Stimulated activated effector memory CD8-positive, alpha-beta T cell treated with anti-CD3 and anti-CD28 coated beads, Interleukin-12 subunit alpha, Interleukin-12 subunit beta, amount 100 ng/mL, for 72 hours (primary cell): ENCODE results near the gene TMPRSS13.
A peak's percentile ranks its signal among the peaks of the same experiment; 100 is the strongest.
"Not testable (repeated sequence)": the region's sequence is repeated elsewhere in the genome, so short reads cannot be mapped to it uniquely, and the experiment has no call there.

Experiments
- ATAC-seq: fragments of 150-1000 bp; cut with Tn5 transposase; 2 replicates; pipeline ENCODE4 v1.10.0; 2021
- DNase-seq, 2 donors: peaks; one replicate each; pipeline ENCODE4 v3.0.0; 2021 to 2022; ENCODE audit warnings: low spot score in 2 of 2
- H3K27ac Mint-ChIP-seq: one replicate; pipeline ENCODE4 v1.8.0; 2022; ENCODE audit warnings: mild to moderate bottlenecking, mixed read lengths
- H3K36me3 Mint-ChIP-seq: one replicate; pipeline ENCODE4 v1.8.0; 2022; ENCODE audit warnings: mild to moderate bottlenecking, mixed read lengths
- H3K4me1 Mint-ChIP-seq: one replicate; pipeline ENCODE4 v1.8.0; 2022; ENCODE audit warnings: mixed read lengths
- H3K4me3 Mint-ChIP-seq: one replicate; pipeline ENCODE4 v1.8.0; 2022; ENCODE audit warnings: mild to moderate bottlenecking, mixed read lengths
- H3K9me3 Mint-ChIP-seq: one replicate; pipeline ENCODE4 v1.8.0; 2022; ENCODE audit warnings: mixed read lengths

TMPRSS13 gene

DNA sequence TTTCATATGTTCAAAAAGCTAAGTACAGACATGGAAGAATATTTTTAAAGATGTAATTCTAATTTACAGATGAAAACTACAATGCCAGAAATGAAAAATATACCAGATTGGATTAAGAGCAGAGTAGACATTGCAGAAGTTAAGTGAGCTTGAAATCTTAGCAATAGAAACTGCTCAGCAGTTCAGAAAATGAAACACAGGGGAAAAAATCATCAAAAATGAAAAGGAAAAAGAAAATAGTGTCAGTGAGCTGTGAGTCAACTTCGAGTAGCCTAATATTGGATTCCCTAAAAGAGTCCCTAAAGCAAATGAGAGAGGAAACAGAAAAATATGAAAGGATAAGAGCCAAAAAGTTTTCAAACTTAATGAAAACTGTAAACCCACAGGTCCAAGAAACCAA lies 31.2 kb upstream of the TMPRSS13 start:
- no peak for ATAC-seq
- no peak for DNase-seq
- peaks cover 6% of the 10 kb centered on the region for H3K36me3 Mint-ChIP-seq
- H3K4me3 Mint-ChIP-seq, result peak overlapping the region; percentile 33
- H3K4me1 Mint-ChIP-seq, result peaks cover 37% of the 10 kb centered on the region
- H3K27ac Mint-ChIP-seq, result peak overlapping the region; percentile 81
- H3K9me3 Mint-ChIP-seq, result peaks cover 10% of the 10 kb centered on the region

DNA sequence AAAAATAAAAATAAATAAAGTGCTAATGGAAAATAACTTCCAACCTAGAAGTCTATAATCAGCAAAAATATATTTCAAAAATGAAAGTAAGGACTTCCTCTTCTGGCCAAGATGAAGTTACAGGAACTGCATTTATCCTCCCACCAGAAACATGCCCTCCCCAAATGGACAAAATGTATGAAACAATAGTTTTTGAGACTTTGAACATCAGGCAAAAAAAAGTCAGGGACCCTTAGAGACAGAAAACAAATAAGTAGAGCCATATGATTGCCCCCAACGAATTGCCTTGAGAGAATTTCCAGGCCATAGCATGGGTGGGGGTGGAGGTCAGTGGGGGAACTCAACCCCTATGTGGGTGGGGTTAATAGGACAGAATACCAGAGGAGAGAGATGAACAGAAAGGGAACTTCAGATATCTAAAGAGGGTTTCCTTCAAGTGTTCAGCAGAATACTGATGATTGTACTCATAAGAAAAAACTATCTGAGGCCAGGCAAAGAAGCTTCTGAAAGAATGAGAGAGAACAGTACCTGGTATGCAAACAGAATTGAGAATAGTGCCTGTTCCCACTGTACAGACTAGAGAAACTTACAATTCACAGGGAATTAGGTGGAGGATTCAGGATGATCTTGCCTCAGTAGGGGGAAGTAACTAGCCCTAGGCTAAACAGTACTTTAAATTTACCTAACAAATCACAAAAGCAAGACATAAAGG lies 30.4 kb upstream of the TMPRSS13 start:
- Mint-ChIP-seq H3K36me3 (peaks cover 6% of the 10 kb centered on the region), H3K4me3 (peak overlapping the region; percentile 33), H3K27ac (peak overlapping the region; percentile 81), H3K4me1 (peaks cover 37% of the 10 kb centered on the region), H3K9me3 (peaks cover 10% of the 10 kb centered on the region)
- DNase-seq, result peak in 1 of 2 donors; percentile 41
- ATAC-seq, result peak; percentile 47

DNA sequence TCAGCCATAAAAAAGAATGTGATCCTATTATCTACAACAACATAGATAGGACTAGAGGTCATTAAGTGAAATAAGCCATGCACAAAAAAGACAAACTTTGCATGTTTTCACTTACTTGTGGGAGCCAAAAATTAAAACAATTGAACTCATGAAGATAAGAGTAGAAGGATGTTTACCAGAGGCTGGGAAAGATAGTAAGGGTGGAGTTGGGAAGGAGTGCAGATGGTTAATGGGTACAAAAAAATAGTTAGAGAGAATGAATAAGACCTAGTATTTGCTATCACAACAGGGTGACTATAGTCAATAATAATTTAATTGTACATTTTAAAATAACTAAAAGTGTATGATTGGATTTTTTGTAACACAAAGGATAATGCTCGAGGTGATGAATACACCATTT lies 29.7 kb upstream of the TMPRSS13 start:
- ATAC-seq (no peak), DNase-seq (no peak)
- peaks cover 37% of the 10 kb centered on the region for H3K4me1 Mint-ChIP-seq
- H3K9me3 Mint-ChIP-seq, result peaks cover 10% of the 10 kb centered on the region
- peaks cover 6% of the 10 kb centered on the region for H3K36me3 Mint-ChIP-seq
- no peak overlapping the region for H3K27ac Mint-ChIP-seq
- H3K4me3 Mint-ChIP-seq, result peak overlapping the region; percentile 33

DNA sequence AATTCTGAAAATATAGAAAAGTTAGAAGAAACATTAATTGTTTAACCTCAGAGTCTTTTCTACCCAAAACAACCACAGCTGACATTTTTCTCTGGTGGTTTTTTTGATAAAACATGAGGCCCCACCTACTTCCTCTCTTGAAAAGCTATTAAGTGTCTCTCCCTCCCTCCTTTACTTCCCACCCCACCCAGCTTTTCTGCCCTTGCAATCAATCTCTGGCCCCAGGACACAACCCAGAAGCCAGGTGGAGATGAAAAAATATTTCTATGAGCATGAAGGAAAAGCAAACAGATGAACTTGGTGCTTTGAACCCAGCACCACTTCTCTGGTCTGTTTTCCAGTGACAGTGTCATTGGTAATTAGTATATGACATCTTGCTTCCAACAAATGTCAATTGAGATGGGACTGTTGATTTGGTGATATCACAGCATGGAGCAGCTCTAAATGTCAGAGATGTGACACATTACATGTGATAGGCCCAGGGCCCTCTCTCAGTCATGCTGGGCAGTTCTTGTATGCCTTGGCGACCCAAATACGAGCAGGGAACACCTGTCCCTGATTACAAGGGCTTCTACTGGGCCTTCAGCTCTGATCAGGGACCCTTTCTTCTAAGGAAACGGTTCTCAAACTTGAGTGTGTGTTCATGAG lies 23.9 kb upstream of the TMPRSS13 start:
- peak overlapping the region; percentile 43 for H3K27ac Mint-ChIP-seq
- H3K4me1 Mint-ChIP-seq, result peaks cover 59% of the 10 kb centered on the region
- peak; percentile 29 for ATAC-seq
- H3K9me3 Mint-ChIP-seq, result peaks cover 4% of the 10 kb centered on the region
- peaks cover 5% of the 10 kb centered on the region for H3K36me3 Mint-ChIP-seq
- peak in 1 of 2 donors; percentile 47 for DNase-seq
- peak overlapping the region; percentile 61 for H3K4me3 Mint-ChIP-seq

DNA sequence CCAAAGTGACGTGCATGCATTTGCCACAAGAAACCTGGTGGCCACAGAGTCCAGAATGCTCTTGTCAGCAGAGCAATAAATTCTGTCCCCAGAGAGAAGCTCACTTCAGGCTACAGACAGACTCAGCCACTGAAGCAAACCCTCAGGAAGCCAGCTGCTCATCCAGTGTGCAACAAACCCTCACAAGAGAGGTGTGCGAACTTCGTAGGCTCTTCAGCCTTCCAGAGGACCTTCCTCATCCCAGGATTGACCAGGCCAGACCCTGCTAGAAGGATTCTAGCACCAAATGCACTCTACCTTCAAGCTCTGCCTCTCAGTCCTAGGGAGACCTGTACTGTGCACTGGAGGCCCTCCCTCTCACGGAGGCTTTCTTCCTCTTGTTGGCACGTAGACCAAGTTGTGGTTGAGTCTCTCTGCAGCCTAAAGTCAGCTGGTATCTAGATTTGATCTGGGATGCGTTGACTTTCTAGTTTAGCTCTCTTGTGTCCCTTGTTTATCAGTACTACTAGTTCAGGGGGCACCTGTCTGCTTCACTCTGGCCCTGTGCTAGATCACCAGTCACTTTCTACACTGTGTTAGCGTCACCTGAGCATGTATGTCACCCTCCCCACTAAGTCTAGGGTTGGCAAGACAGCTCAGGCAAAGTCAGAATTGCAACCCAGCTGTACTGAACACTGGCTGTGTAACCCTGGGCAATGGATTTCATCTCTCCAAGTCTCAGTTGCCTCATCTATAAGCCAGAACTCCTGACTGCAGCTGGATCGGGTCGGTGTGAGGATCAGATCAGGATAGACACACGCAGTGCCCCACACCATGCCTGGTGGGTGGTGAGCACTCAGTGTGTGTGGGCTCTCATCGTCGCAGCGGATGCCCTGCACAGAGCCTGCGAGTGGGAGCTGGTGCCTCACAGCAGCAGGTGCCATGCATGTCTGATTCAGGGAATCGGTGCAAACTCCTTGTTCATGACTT lies 22.1 kb upstream of the TMPRSS13 start:
- DNase-seq, result peak in 1 of 2 donors; percentile 64
- H3K4me3 Mint-ChIP-seq, result peak overlapping the region; percentile 61
- H3K9me3 Mint-ChIP-seq, result no peaks in the 10 kb centered on the region
- ATAC-seq, result peak; percentile 84
- H3K36me3 Mint-ChIP-seq, result peaks cover 5% of the 10 kb centered on the region
- H3K27ac Mint-ChIP-seq, result peak overlapping the region; percentile 68
- H3K4me1 Mint-ChIP-seq, result peaks cover 72% of the 10 kb centered on the region

DNA sequence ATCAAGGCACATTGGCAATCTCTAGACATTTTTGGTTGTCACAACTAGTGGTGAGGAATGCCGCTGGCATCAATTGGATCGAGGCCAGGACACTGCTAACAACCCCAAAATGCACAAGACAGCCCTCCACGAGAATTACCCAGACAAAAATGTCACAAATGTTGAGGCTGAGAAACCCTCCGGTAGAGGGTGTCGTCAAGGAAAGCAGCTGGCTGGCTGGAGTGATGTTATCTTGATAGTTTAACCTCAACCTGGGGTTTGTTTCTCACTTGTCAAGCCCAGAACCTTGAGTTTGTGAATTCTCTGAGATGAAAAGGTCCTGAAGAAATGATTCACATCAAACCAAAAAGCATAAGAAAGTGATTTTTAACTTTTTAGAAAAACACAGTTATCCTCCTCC lies 21.1 kb upstream of the TMPRSS13 start:
- H3K4me3 Mint-ChIP-seq, result peak overlapping the region; percentile 61
- H3K36me3 Mint-ChIP-seq, result peaks cover 5% of the 10 kb centered on the region
- peak; percentile 65 for ATAC-seq
- H3K9me3 Mint-ChIP-seq, result no peaks in the 10 kb centered on the region
- peak overlapping the region; percentile 68 for H3K27ac Mint-ChIP-seq
- peak in 1 of 2 donors; percentile 66 for DNase-seq
- H3K4me1 Mint-ChIP-seq, result peaks cover 75% of the 10 kb centered on the region

DNA sequence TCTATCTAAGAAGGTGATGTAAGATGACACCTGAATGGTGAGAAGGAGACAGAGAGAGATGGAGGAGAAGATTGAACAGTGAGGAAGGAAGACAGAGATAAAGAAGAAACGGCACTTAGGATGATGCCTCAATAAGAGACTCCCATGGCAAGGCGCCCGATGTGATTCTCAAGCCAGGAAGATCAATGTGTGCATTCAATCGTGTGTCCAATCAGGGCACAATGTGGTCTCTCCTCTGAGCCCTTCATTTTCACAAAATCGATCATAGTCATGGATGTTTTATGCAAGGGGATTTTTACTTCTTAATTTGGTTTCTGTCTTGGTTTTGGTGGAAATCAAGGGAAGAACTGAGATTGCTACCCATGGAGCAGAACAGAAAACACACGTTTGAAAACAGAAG lies 19.9 kb upstream of the TMPRSS13 start:
- ATAC-seq (no peak), DNase-seq (peak in 1 of 2 donors; percentile 43)
- Mint-ChIP-seq H3K36me3 (peaks cover 5% of the 10 kb centered on the region), H3K4me1 (peaks cover 87% of the 10 kb centered on the region), H3K9me3 (no peaks in the 10 kb centered on the region), H3K27ac (no peak overlapping the region), H3K4me3 (peak overlapping the region; percentile 3)

DNA sequence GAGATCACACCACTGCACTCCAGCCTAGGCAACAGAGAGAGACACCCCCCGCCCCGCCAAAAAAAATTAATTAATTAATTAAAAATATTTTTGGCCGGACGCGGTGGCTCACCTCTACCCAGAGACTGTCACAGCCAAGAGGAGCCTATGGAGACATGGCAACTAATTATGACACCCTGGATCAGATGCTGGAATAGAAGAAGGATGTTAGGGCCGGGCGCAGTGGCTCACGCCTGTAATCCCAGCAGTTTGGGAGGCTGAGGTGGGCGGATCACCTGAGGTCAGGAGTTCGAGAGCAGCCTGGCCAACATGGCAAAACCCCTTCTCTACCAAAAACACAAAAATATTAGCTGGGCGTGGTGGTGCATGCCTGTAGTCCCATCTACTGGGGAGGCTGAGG lies 19.3 kb upstream of the TMPRSS13 start:
- not testable (repeated sequence) for H3K36me3 Mint-ChIP-seq, ATAC-seq, H3K9me3 Mint-ChIP-seq
- peak in 1 of 2 donors; percentile 34 for DNase-seq
- H3K4me3 Mint-ChIP-seq, result peak overlapping the region; percentile 3
- peak overlapping the region; percentile 26 for H3K27ac Mint-ChIP-seq
- H3K4me1 Mint-ChIP-seq, result peaks cover 86% of the 10 kb centered on the region

DNA sequence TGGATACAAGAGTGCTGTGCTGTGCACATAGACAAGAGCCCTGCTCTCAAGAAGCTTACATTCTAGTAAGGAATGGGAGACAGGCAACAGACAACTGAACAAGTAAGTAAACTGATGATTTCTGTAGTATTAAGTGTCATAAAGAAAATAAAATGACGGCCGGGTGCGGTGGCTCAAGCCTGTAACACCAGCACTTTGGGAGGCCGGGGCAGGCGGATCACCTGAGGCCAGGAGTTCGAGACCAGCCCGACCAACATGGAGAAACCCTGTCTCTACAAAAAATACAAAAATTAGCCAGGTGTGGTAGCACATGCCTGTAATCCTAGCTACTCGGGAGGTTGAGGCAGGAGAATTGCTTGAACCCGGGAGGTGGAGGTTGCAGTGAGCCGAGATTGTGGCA lies 18.5 kb upstream of the TMPRSS13 start:
- H3K36me3 Mint-ChIP-seq, H3K9me3 Mint-ChIP-seq, ATAC-seq, H3K4me3 Mint-ChIP-seq: not testable (repeated sequence)
- peaks cover 81% of the 10 kb centered on the region for H3K4me1 Mint-ChIP-seq
- H3K27ac Mint-ChIP-seq, result peak overlapping the region; percentile 26
- DNase-seq, result peak in 1 of 2 donors; percentile 33

DNA sequence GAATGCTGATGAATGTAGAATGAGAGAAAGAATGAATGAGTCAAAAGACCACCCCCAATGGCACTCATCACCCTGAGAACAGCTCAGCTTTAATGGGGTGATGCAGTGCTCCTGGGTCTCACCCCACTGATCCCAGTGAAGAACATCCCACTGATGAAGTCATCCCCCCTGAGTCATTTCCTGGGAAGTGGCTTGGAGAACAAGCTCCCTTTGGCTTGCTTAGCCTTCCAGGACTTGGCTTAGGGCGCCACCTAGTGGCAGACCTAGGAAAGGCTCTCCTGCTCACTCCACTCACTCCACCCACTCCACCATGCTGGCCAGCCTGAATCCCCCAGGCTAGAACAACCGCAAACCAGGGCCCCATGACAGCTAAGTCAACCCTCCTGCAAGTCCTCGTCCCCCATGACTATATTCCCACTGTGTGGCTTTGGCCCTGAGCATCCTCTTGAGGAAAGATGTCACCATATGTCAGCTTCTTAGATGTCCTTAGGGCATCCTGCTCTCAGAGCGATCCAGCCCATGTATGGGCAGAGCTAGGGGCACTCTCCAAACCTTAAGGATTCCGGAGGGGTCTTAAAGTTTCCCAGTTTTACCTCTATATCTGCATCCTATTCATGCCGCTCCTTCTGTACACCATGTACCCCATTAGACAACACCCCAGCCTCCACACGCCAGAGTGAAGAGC lies 17.8 kb upstream of the TMPRSS13 start:
- ATAC-seq (peak; percentile 65), DNase-seq (peak; percentile 90 to 92)
- Mint-ChIP-seq H3K4me3 (no peak overlapping the region), H3K9me3 (no peaks in the 10 kb centered on the region), H3K36me3 (peaks cover 4% of the 10 kb centered on the region), H3K4me1 (peaks cover 82% of the 10 kb centered on the region), H3K27ac (peak overlapping the region; percentile 71)

DNA sequence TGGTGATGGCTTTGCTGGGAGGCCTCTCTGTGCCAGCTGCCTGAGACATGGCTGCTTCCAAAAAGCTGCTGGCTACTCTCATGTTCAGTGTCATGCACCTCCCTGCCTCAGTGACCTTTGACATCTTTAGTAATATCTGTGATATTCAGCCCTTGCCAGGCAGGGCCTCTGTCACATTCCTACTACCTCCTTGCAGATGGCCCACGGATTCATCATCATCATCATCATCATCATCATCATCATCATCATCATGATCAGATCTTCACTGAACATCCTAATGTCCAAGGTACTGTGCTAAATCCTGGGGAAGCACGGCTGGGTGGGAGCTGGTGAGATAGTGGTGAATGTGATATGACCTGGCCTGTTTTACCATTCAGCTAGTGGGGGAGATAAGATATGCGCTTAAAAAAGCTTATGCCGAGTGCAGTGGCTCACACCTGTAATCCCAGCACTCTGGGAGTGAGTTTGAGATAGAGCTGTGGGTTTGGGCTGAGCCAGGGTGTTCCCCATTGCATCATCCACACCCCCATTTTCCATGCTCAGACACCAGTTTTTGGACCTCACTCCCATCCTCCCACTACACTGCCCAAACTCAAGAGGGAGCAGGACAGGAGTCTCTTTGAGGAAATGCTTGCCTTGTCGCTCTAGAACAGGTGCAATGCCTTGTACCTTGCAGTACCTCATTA lies 17.1 kb upstream of the TMPRSS13 start:
- DNase-seq, result peak in 1 of 2 donors; percentile 47
- Mint-ChIP-seq H3K4me1 (peaks cover 76% of the 10 kb centered on the region), H3K4me3 (no peak overlapping the region), H3K9me3 (no peaks in the 10 kb centered on the region), H3K27ac (peak overlapping the region; percentile 71), H3K36me3 (no peaks in the 10 kb centered on the region)
- no peak for ATAC-seq

DNA sequence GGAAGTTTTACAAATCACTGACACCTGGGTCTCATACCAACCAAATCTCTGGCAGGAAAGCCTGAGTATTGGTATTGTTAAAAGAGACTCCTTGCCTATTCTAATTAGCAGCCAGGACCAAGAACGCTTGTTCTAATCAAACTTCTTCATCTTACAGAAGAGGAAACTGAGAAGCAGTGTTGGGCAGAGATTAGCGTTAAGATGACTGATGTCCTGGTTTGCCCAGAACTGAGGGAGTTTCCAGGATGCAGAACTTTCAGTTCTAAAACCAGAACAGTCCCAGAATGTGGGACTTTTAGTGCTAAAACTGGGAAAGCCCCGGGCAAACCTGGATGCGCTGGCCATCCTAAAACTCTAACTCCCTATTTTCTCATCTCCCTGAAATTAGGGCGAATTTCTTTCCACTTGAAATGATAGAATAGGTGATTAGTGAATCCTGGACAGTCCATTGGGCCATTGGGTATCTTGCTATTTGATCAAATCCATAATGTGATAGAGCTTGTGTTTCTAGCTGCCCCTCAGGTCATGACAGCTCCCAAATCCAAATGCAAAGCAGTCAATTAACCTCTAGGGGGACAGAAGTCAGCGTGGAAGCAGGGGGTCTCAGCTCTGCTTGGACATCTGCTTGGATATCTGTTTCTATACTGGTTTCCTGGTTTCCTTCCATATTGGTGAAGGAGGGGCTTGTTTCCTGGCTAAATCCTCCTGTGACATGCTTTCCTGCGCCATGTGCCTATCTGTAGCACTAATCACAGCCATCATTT lies 16.0 kb upstream of the TMPRSS13 start:
- peak overlapping the region; percentile 64 for H3K27ac Mint-ChIP-seq
- H3K9me3 Mint-ChIP-seq, result no peaks in the 10 kb centered on the region
- no peaks in the 10 kb centered on the region for H3K36me3 Mint-ChIP-seq
- H3K4me1 Mint-ChIP-seq, result peaks cover 65% of the 10 kb centered on the region
- DNase-seq (peak in 1 of 2 donors; percentile 44), ATAC-seq (no peak)
- peak overlapping the region; percentile 1 for H3K4me3 Mint-ChIP-seq

DNA sequence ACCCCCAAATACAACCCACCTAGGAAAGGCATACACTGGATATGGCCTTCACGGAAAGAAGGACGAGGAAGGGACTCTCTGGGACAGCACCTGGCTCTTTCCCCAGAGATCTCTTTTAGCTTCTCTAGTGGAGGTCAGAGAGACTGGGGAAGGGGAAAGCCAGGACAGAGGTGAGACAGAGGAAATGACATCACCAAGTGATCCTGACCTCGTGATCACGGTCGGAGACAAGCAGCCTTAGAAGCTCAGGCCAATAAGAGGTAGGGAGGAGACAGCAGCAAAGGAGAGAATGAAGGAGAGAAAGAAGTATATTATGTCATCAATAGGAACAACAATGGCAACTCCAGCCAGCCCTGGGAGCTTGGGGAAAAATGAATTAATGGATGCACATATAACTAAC lies 15.4 kb upstream of the TMPRSS13 start:
- H3K4me3 Mint-ChIP-seq, result peak overlapping the region; percentile 1
- H3K36me3 Mint-ChIP-seq, result no peaks in the 10 kb centered on the region
- no peaks in the 10 kb centered on the region for H3K9me3 Mint-ChIP-seq
- peak overlapping the region; percentile 64 for H3K27ac Mint-ChIP-seq
- ATAC-seq, result no peak
- peaks cover 58% of the 10 kb centered on the region for H3K4me1 Mint-ChIP-seq
- peak in 1 of 2 donors; percentile 48 for DNase-seq
